ENCODE results near the gene NPHS1.
"Not testable (repeated sequence)": the region's sequence is repeated elsewhere in the genome, so short reads cannot be mapped to it uniquely, and the experiment has no call there.

Gene NPHS1

GRCh38 chr19:35848486-35848885, 3.8 kb downstream of the NPHS1 start:
- DNase-seq (ENCODE audit: low read depth) = no peak

GRCh38 chr19:35847911-35848310, 4.4 kb downstream of the NPHS1 start:
- DNase-seq (ENCODE audit: low read depth) = no peak

GRCh38 chr19:35846038-35846668, 6.2 kb downstream of the NPHS1 start:
- DNase-seq (ENCODE audit: low read depth) = no peak

- DNase-seq (ENCODE audit: low read depth) = no peak
Observed at GRCh38 chr19:35845215-35846037, 6.9 kb downstream of the NPHS1 start.

GRCh38 chr19:35844482-35845214, 7.7 kb downstream of the NPHS1 start:
- DNase-seq (ENCODE audit: low read depth) = no peak

GRCh38 chr19:35843676-35844481, 8.4 kb downstream of the NPHS1 start:
- no peak for DNase-seq (ENCODE audit: low read depth)

- DNase-seq (ENCODE audit: low read depth) = no peak
Observed at GRCh38 chr19:35842666-35843272, 9.5 kb downstream of the NPHS1 start.

GRCh38 chr19:35841961-35842595, 10.2 kb downstream of the NPHS1 start:
- DNase-seq (ENCODE audit: low read depth) = no peak

- DNase-seq (ENCODE audit: low read depth) = not testable (repeated sequence)
Observed at GRCh38 chr19:35836096-35836495, 16.2 kb downstream of the NPHS1 start.

GRCh38 chr19:35833972-35834371, 18.3 kb downstream of the NPHS1 start:
- no peak for DNase-seq (ENCODE audit: low read depth)

- no peak for DNase-seq (ENCODE audit: low read depth)
Observed at GRCh38 chr19:35832054-35832453, 20.2 kb downstream of the NPHS1 start.

GRCh38 chr19:35830986-35831385, 21.3 kb downstream of the NPHS1 start:
- no peak for DNase-seq (ENCODE audit: low read depth)

GRCh38 chr19:35828692-35829301, 23.5 kb downstream of the NPHS1 start:
- DNase-seq (ENCODE audit: low read depth) = no peak

- DNase-seq (ENCODE audit: low read depth) = no peak
Observed at GRCh38 chr19:35824150-35824549, 28.2 kb downstream of the NPHS1 start.

GRCh38 chr19:35822579-35822978, 29.7 kb downstream of the NPHS1 start:
- DNase-seq (ENCODE audit: low read depth) = no peak

GRCh38 chr19:35818445-35818844, 33.9 kb downstream of the NPHS1 start:
- DNase-seq (ENCODE audit: low read depth) = no peak

- no peak for DNase-seq (ENCODE audit: low read depth)
Observed at GRCh38 chr19:35816846-35817245, 35.5 kb downstream of the NPHS1 start.

GRCh38 chr19:35816262-35816661, 36.0 kb downstream of the NPHS1 start:
- no peak for DNase-seq (ENCODE audit: low read depth)

GRCh38 chr19:35813043-35813890, 39.0 kb downstream of the NPHS1 start:
- DNase-seq (ENCODE audit: low read depth) = no peak

Data from HS-5 (cell line).